ENCODE data around the gene MRPL10.

- no peak for TF ChIP-seq RAD21 (conservative IDR thresholded peaks at IDR 0.05 in 1 of 2, IDR thresholded peaks at IDR 0.05 in 1 of 2)
- no peak for TF ChIP-seq CTCF (IDR thresholded peaks at IDR 0.05)
- no peak for TF ChIP-seq MAX (IDR thresholded peaks at IDR 0.05)
- no peak for TF ChIP-seq EP300 (IDR thresholded peaks at IDR 0.05)
- TF ChIP-seq MAZ (IDR thresholded peaks at IDR 0.05; ENCODE audit: borderline replicate concordance, low read depth, low read length) = no peak
- TF ChIP-seq CEBPB (IDR thresholded peaks at IDR 0.05) = no peak
These were observed 8.8 kb upstream of the MRPL10 start for GRCh38 chr17:47840001-47840741.
